DND-41 (cell line): Measurements from ENCODE around the gene KDM6B.

Experiments
- ATAC-seq: fragments of 200-7000 bp; cut with Tn5 transposase; 3 replicates; pipeline ENCODE4 v1.9.1; 2021; ENCODE audit warnings: low read depth; ENCODE audit not compliant: insufficient read depth
- DNase-seq: peaks from one replicate; pipeline ENCODE4 v3.0.0-alpha.2; 2020
- H2AFZ ChIP-seq: 2 replicates; pipeline ENCODE4 v1.6.0; 2012; ENCODE audit warnings: low read depth, low read length
- H3K27ac ChIP-seq: 2 replicates; pipeline ENCODE4 v1.5.1; 2012; ENCODE audit warnings: low read length, inconsistent platforms
- H3K27me3 ChIP-seq: fragments of 200-600 bp; sonication (generic); 2 replicates; pipeline ENCODE4 v1.6.0; 2012; ENCODE audit warnings: low read length, mild to moderate bottlenecking, inconsistent platforms; ENCODE audit not compliant: insufficient read depth, poor library complexity
- H3K36me3 ChIP-seq: 2 replicates; pipeline ENCODE4 v1.5.1; 2012; ENCODE audit warnings: low read length, inconsistent platforms; ENCODE audit not compliant: insufficient read depth
- H3K4me1 ChIP-seq: 2 replicates; pipeline ENCODE4 v1.5.1; 2012; ENCODE audit warnings: mild to moderate bottlenecking, low read length; ENCODE audit not compliant: insufficient read depth
- H3K4me2 ChIP-seq: 2 replicates; pipeline ENCODE4 v1.6.0; 2012; ENCODE audit warnings: mild to moderate bottlenecking, moderate library complexity, low read length, inconsistent platforms; ENCODE audit not compliant: insufficient read depth
- H3K4me3 ChIP-seq, 2 experiments: fragments of 200-600 bp in 1 of 2; shearing (Covaris generic) in 1 of 2; 2 replicates each; pipeline ENCODE4 v1.5.1; 2012 to 2016; ENCODE audit warnings: inconsistent platforms in 2 of 2, low read length in 2 of 2, mild to moderate bottlenecking in 2 of 2, low read depth in 1 of 2, moderate library complexity in 1 of 2
- H3K79me2 ChIP-seq: 2 replicates; pipeline ENCODE4 v1.6.0; 2012; ENCODE audit warnings: low read length, inconsistent platforms; ENCODE audit not compliant: insufficient read depth
- H3K9ac ChIP-seq: 2 replicates; pipeline ENCODE4 v1.6.0; 2012; ENCODE audit warnings: low read depth, mild to moderate bottlenecking, inconsistent platforms, low read length, moderate library complexity
- H3K9me3 ChIP-seq: 2 replicates; pipeline ENCODE4 v1.5.1; 2012; ENCODE audit warnings: low read length, moderate library complexity, mild to moderate bottlenecking, inconsistent platforms; ENCODE audit not compliant: insufficient read depth, severe bottlenecking
- H4K20me1 ChIP-seq: 2 replicates; pipeline ENCODE4 v1.6.0; 2012; ENCODE audit warnings: low read length; ENCODE audit not compliant: insufficient read depth
- EZH2 ChIP-seq: IDR thresholded peaks from 3 replicates; pipeline ENCODE4 v1.6.1; 2012; ENCODE audit warnings: borderline replicate concordance, low read depth, mild to moderate bottlenecking, moderate library complexity, low read length, inconsistent platforms; ENCODE audit not compliant: severe bottlenecking
- TF ChIP-seq, protein P1 (sequence below): IDR thresholded peaks from 2 replicates; pipeline ENCODE4 v1.5.1; 2012; ENCODE audit warnings: borderline replicate concordance, low read length, moderate library complexity, mild to moderate bottlenecking; ENCODE audit not compliant: poor library complexity, severe bottlenecking; ENCODE audit errors: extremely low read depth

Gene KDM6B

DNA sequence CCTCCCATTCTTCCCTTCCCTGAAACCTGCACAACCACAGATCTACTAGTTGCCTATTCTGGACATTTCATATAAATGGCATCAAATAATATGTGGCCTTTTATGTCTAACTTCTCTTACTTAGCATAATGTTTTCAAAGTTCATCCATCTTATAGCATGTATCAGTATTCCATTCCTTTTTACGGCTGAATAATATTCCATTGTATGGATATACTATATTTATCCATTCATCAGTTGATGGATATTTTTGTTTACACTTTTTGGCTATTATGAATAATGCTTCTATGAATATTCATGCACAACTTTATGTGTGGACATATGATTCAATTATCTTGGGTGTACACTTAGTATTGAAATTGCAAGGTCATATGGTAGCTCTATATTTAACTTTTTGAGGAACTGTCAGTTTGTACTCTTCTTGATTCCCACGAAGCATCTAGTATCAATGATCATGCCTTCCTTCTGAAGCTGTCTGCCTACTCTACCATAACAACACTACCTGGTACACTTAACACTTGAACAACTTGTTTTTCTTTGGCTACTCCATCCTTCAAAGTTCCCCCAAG is 41.9 kb downstream of the KDM6B start:
- Histone ChIP-seq H3K4me3 (no peak overlapping the region), H3K4me2 (no peak overlapping the region), H3K27me3 (no peaks in the 10 kb centered on the region), H3K9ac (no peak overlapping the region), H3K9me3 (no peaks in the 10 kb centered on the region), H3K36me3 (no peaks in the 10 kb centered on the region), H3K79me2 (no peaks in the 10 kb centered on the region), H3K4me1 (no peaks in the 10 kb centered on the region), H3K27ac (no peak overlapping the region), H4K20me1 (no peaks in the 10 kb centered on the region), H2AFZ (no peak overlapping the region)
- ATAC-seq (no peak), DNase-seq (no peak)
- no peak for TF ChIP-seq EZH2
- TF ChIP-seq, protein P1, sequence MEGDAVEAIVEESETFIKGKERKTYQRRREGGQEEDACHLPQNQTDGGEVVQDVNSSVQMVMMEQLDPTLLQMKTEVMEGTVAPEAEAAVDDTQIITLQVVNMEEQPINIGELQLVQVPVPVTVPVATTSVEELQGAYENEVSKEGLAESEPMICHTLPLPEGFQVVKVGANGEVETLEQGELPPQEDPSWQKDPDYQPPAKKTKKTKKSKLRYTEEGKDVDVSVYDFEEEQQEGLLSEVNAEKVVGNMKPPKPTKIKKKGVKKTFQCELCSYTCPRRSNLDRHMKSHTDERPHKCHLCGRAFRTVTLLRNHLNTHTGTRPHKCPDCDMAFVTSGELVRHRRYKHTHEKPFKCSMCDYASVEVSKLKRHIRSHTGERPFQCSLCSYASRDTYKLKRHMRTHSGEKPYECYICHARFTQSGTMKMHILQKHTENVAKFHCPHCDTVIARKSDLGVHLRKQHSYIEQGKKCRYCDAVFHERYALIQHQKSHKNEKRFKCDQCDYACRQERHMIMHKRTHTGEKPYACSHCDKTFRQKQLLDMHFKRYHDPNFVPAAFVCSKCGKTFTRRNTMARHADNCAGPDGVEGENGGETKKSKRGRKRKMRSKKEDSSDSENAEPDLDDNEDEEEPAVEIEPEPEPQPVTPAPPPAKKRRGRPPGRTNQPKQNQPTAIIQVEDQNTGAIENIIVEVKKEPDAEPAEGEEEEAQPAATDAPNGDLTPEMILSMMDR: no peak

DNA sequence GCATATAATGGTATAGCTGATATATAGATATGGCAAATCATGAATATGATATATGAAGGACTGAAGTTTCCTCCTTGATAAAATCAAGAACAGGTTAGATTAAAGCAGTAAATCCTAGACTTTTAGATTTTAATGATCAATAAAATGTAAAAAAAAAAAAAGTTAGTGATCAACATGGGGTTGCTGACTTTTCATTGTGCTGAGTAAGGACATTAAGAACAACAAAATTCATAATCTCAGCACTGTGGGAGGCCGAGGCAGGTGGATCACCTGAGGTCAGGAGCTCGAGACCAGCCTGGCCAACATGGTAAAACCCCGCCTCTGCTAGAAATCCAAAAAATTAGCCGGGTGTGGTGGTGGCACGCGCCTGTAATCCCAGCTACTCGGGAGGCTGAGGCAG is 44.2 kb downstream of the KDM6B start:
- Histone ChIP-seq H4K20me1 (no peaks in the 10 kb centered on the region), H3K4me1 (no peaks in the 10 kb centered on the region), H3K4me3 (no peak overlapping the region), H3K27ac (no peak overlapping the region), H3K36me3 (no peaks in the 10 kb centered on the region), H3K9ac (no peak overlapping the region), H3K79me2 (no peaks in the 10 kb centered on the region), H3K4me2 (no peak overlapping the region), H2AFZ (no peak overlapping the region), H3K9me3 (no peaks in the 10 kb centered on the region), H3K27me3 (no peaks in the 10 kb centered on the region)
- ATAC-seq (no peak), DNase-seq (no peak)
- TF ChIP-seq, protein P1: no peak

DNA sequence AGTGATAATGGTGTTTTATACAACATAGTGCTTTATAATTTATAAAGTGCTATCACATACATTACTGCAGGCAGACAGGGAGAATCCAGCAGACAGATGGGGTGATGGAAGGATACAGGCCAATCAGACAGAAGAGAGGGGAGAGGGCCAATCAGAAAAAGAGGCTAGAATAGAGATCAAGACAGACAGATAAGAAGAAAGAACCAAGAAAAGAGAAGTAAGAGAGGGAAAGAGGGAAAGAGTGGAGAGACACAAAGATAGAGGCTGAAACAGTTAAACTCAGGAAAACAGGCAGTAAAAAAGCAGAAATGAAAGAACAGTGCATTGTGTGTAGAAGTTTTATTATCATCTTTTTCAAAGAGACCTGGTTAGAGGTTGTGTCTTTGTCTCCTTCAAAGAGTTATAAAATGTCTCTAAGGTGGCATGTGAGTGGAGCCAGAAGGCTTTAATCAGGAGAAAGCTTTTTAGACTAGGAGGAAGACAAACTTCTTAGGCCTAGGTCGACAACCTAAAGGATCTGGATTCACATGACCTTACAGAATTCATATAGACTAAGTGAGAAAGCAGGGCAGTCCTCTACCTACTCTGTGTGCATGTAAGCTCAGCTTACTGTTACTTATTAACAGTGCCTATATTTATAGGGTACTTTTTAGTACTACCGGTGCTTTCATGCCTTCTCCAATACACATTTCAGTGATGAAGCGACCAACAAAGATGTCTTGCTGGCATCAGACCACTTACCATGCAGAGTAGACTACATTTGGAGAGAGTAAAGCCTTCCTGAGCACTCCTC is 46.3 kb downstream of the KDM6B start:
- no peak for ATAC-seq
- peaks cover 6% of the 10 kb centered on the region for H3K4me1 ChIP-seq
- H3K27ac ChIP-seq: no peak overlapping the region
- no peaks in the 10 kb centered on the region; the same call in 1 of the 2 replicates for H3K36me3 ChIP-seq
- no peak overlapping the region for H3K9ac ChIP-seq
- peaks cover 3% of the 10 kb centered on the region for H3K79me2 ChIP-seq
- H3K9me3 ChIP-seq: no peaks in the 10 kb centered on the region
- TF ChIP-seq, protein P1: no peak
- no peak for TF ChIP-seq EZH2
- H3K27me3 ChIP-seq: no peaks in the 10 kb centered on the region
- no peak overlapping the region for H3K4me3 ChIP-seq
- no peaks in the 10 kb centered on the region for H4K20me1 ChIP-seq
- H2AFZ ChIP-seq: no peak overlapping the region
- no peak overlapping the region for H3K4me2 ChIP-seq
- no peak for DNase-seq
